NCI-H460 (cell line): Measurements from ENCODE around the gene ANKRD33. TPM values are rescaled to one million over a fixed set of nuclear protein-coding genes. Genes with fewer than 3 reads are reported as not detected.

Experiments used
- DNase-seq: peaks from one replicate; pipeline ENCODE4 v3.0.0-alpha.2; 2016; ENCODE audit warnings: low read depth; ENCODE audit errors: extremely low read depth
- total RNA-seq: library from RNA; depleted of rRNA; stranded (reverse); fragments of >200 nt; shearing (Covaris generic); gene quantifications from 2 replicates; pipeline ENCODE4 v1.2.3, GENCODE V29; 2014; rRNA removed

Gene ANKRD33
- total RNA-seq, 1 experiment from 2014 or later, result not detected

DNA sequence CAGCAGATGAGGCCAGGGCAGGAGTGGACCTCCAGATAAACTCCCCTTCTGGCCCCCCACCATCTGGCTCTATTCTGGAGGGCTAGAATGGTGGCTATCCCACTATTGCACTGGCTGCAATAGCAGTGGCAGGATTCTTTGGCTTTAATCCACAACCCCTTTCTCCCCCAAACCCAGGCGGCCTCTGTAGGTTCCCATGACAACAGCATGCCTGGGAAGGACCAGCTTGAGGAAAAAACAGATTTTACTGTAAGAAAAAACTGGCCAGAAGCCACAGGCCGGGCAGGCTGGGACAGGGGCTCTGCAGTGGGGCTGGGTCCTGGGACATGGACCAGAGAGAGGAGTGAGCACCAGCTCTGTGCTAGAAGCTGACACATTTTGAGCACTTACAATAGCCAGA lies 50.0 kb downstream of the ANKRD33 start:
- no peak for DNase-seq

DNA sequence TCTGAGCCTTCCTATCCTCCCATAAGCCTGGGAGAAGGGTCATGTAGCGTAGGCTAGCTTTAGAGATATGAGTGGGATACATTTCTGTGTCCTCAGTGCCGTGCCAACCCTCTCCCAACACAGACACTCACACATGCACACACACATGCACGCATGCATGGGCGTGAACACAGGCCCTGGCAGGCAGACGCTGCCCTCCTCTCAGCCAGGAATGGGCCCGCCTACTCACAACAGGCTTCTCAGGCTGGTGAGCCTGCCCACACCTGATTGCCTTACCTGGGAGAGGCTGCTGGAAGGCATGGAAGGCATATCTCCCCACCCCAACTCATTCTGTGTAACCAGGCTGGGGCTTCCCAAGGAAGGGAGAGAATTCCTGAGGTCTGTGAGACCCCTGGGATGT lies 50.8 kb downstream of the ANKRD33 start:
- no peak for DNase-seq

DNA sequence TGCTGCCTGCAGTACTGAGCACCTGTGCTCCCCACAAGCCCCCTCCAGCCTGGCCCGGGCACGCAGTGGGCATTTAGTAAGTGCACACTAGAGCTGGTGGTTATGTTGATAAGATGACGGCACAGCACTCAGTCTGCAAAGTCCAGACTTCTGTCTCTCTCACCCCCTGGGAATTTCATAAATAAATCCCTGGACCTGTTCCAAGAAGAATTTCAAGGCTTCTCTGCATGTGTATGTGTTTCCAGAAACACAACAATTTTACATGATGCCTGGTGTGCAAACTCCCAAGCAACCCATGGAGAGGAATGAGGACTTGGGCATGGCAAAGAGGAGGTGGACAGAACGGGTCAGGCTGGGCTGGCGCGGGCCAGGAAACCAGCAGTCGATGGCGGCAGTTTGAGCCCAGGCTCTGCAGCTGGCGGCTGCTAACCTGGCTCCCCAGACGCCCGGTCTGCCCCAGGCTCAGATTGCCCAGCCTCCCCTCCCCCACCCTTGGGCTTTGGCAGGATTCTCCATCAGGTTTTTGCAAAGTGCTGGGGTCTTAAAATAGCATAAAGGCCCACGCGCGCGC lies 53.2 kb downstream of the ANKRD33 start:
- no peak for DNase-seq

Other genes starting within 250 kb of the ANKRD33 start
- 0.06 and 0.10 TPM in 2 replicates for gene FIGNL2, start 39.4 kb upstream of the ANKRD33 start, total RNA-seq
- gene ACVRL1, start 19.4 kb downstream of the ANKRD33 start, total RNA-seq, result not detected in 2 replicates
- 7.4 and 7.7 TPM in 2 replicates for gene ACVR1B, start 63.6 kb downstream of the ANKRD33 start, total RNA-seq
- gene TAMALIN, start 118.8 kb downstream of the ANKRD33 start, total RNA-seq, result 0.32 TPM in 1 of 2 replicates, not detected in the other
- gene NR4A1, start 163.3 kb downstream of the ANKRD33 start, total RNA-seq, result 92.3 and 94.6 TPM in 2 replicates
- 92.1 and 96.9 TPM in 2 replicates for gene ATG101, start 181.9 kb downstream of the ANKRD33 start, total RNA-seq
- gene SMIM41, start 191.6 kb downstream of the ANKRD33 start, total RNA-seq, result 0.12 TPM in 1 of 2 replicates, not detected in the other